Tibial nerve (tissue), 4 donors: ENCODE measurements around the gene DDX39A. TPM values are rescaled to one million over a fixed set of nuclear protein-coding genes. Genes with fewer than 3 reads are reported as not detected.
"Not testable (repeated sequence)": the region's sequence is repeated elsewhere in the genome, so short reads cannot be mapped to it uniquely, and the experiment has no call there.

Experiments
- DNase-seq, 2 donors: peaks; one replicate each; pipeline ENCODE4 v3.0.0-alpha.2; 2019; ENCODE audit warnings: low spot score in 2 of 2
- H3K27ac ChIP-seq, 4 donors: fragments of 200-600 bp; sonication (generic) in 3 of 4; one replicate each; pipeline ENCODE4 v1.5.1; 2017 to 2019; ENCODE audit warnings: mild to moderate bottlenecking in 1 of 4
- H3K27me3 ChIP-seq, 2 donors: fragments of 200-600 bp; sonication (generic) in 1 of 2; one replicate each; pipeline versions ENCODE4 v1.5.1 to v1.6.0; 2017 to 2019
- H3K36me3 ChIP-seq, 3 donors: fragments of 200-600 bp; sonication (generic); one replicate each; pipeline ENCODE4 v1.5.1; 2018 to 2019
- H3K4me1 ChIP-seq, 4 donors: fragments of 200-600 bp; sonication (generic) in 3 of 4; one replicate each; pipeline ENCODE4 v1.5.1; 2017 to 2019
- H3K4me3 ChIP-seq, 4 donors: fragments of 200-600 bp; sonication (generic) in 3 of 4; one replicate each; pipeline ENCODE4 v1.5.1; 2017 to 2019; ENCODE audit warnings: mild to moderate bottlenecking in 1 of 4, moderate library complexity in 1 of 4
- H3K9me3 ChIP-seq, 4 donors: fragments of 200-600 bp; sonication (generic) in 3 of 4; one replicate each; pipeline ENCODE4 v1.5.1; 2017 to 2019
- EP300 ChIP-seq, 2 donors: sonication (generic); formaldehyde crosslinking; IDR thresholded peaks; one replicate each; pipeline ENCODE4 v1.6.1; 2017; ENCODE audit warnings: antibody characterized with exemption in 2 of 2, mild to moderate bottlenecking in 1 of 2
- POLR2A ChIP-seq, 2 donors: fragments of 450-650 bp; IDR thresholded peaks; one replicate each; pipeline ENCODE4 v1.6.1; 2017; ENCODE audit warnings: antibody characterized with exemption in 2 of 2, mild to moderate bottlenecking in 2 of 2, moderate library complexity in 2 of 2
- WGBS, 2 donors: methylation state at CpG; one replicate each; pipeline ENCODE4 v1.1.5; 2018; 5-methylcytosine and 5-hydroxymethylcytosine counted together
- total RNA-seq, 4 donors: library from RNA; depleted of rRNA; stranded (reverse); fragments of >200 nt; gene quantifications; one replicate each; pipeline ENCODE4 v1.1.0, GENCODE V29; 2016
- TF ChIP-seq, protein P1 (sequence below), 5 experiments: fragments of 200-600 bp in 3 of 5; fragments of 450-650 bp in 2 of 5; sonication (generic) in 3 of 5; IDR thresholded peaks; one replicate each; pipeline ENCODE4 v1.5.1; 2016 to 2019; ENCODE audit warnings: antibody characterized with exemption in 5 of 5, mild to moderate bottlenecking in 3 of 5, moderate library complexity in 2 of 5

Gene DDX39A
- 100 to 1,000 TPM in 2 of 4 donors, 10 to 100 TPM in 2; 60.7 to 136 (median 92.6) TPM for total RNA-seq

DNA sequence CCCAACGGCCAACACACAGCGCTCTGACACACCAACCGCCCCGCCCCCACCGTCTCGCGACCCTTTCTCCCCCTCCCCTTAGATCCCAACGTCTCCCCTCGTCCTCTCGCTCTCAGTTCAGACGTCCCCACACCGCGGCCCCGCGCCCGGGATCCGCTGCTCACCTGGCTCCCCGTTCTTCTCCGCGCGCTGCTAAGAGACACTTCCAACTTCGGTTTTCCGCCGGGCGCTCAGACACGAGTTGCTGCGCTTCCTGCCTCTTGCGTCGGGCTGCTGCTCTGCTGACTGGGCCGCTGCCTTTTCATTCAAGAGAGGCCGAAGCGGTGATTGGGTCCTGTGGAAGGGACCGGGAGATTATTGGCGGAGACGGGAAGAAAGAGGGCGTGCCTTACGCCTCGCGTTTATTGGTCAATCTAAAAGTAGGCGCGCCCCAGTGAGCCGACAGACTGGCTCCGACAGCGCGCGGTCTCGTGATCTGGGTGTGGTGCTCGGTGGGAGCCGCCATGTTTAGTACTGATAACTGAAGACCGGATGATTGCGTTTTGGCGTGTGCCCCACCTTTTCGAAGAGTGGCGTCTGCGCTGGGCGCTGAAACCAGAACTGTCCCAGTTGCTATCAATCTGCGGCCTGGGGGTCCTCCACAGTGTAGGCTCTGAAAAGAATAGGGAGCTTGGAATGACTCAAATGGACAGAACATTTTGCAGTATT is at the start of gene DDX39A:
Gene DDX39A (minus strand): TSS at position 236 of the 708 bp plus-strand sequence. CDS start 6,121 bp downstream, outside the sequence.
- H3K4me3 ChIP-seq = peak within 1 kb of the TSS; percentile 60 to 94 (median 84)
- peaks cover 0 to 45% (median 21%) of the 10 kb centered on the region in 4 donors for H3K4me1 ChIP-seq
- no peaks in the 10 kb centered on the region for H3K27me3 ChIP-seq
- WGBS, 2 donors = 1 to 2% methylated on average over 50 to 55 of the region's 57 CpGs
- H3K9me3 ChIP-seq = no peaks in the 10 kb centered on the region
- peak; percentile 98 to 99 for DNase-seq
- H3K36me3 ChIP-seq = peaks cover 0 to 4% (median 0%) of the 10 kb centered on the region in 3 donors
- H3K27ac ChIP-seq = peak within 1 kb of the TSS; percentile 91 to 97 (median 94)
- TF ChIP-seq, protein P1, sequence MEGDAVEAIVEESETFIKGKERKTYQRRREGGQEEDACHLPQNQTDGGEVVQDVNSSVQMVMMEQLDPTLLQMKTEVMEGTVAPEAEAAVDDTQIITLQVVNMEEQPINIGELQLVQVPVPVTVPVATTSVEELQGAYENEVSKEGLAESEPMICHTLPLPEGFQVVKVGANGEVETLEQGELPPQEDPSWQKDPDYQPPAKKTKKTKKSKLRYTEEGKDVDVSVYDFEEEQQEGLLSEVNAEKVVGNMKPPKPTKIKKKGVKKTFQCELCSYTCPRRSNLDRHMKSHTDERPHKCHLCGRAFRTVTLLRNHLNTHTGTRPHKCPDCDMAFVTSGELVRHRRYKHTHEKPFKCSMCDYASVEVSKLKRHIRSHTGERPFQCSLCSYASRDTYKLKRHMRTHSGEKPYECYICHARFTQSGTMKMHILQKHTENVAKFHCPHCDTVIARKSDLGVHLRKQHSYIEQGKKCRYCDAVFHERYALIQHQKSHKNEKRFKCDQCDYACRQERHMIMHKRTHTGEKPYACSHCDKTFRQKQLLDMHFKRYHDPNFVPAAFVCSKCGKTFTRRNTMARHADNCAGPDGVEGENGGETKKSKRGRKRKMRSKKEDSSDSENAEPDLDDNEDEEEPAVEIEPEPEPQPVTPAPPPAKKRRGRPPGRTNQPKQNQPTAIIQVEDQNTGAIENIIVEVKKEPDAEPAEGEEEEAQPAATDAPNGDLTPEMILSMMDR (IDR thresholded peaks at IDR 0.05) = peak in 1 of 5 experiments; percentile 66
- TF ChIP-seq POLR2A (IDR thresholded peaks at IDR 0.05) (peak; percentile 73 to 87), EP300 (IDR thresholded peaks at IDR 0.05) (peak; percentile 11 to 97)

DNA sequence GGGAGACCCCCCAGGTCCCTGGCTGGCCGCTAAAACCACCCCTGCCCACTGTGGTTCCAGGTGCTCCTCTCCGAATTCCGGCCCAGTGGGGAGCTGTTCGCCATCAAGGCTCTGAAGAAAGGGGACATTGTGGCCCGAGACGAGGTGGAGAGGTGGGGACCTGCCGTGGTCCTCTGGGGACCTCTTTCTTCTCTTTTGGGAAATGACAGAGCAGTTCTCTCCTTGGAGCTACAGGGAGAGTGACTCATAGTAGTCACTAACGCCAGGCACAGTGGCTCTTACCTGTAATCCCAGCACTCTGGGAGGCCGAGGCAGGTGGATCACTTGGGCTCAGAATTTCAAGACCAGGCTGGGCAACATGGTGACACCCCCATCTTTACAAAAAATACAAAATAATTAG is 48.7 kb upstream of the DDX39A start:
- TF ChIP-seq, protein P1 (IDR thresholded peaks at IDR 0.05) = no peak
- TF ChIP-seq POLR2A (IDR thresholded peaks at IDR 0.05) (no peak), EP300 (IDR thresholded peaks at IDR 0.05) (no peak)
- H3K27ac ChIP-seq = no peak overlapping the region
- peaks cover 0 to 6% of the 10 kb centered on the region in 2 donors for H3K27me3 ChIP-seq
- 64 to 74% methylated on average over 6 to 9 of the region's 9 CpGs for WGBS, 2 donors
- no peak overlapping the region for H3K4me3 ChIP-seq
- no peaks in the 10 kb centered on the region for H3K9me3 ChIP-seq
- DNase-seq = no peak
- H3K4me1 ChIP-seq = peaks cover 0 to 14% (median 8%) of the 10 kb centered on the region in 4 donors
- peaks cover 5 to 89% (median 24%) of the 10 kb centered on the region in 3 donors for H3K36me3 ChIP-seq

- Histone ChIP-seq H3K4me1 (peaks cover 0 to 10% (median 5%) of the 10 kb centered on the region in 4 donors), H3K27me3 (peaks cover 0 to 2% of the 10 kb centered on the region in 2 donors), H3K4me3 (no peak overlapping the region), H3K27ac (no peak overlapping the region), H3K9me3 (no peaks in the 10 kb centered on the region), H3K36me3 (peaks cover 5 to 93% (median 24%) of the 10 kb centered on the region in 3 donors)
- 82 to 83% methylated on average over 12 of the region's 12 CpGs for WGBS, 2 donors
- DNase-seq = no peak
- TF ChIP-seq POLR2A (IDR thresholded peaks at IDR 0.05) (no peak), EP300 (IDR thresholded peaks at IDR 0.05) (no peak)
- TF ChIP-seq, protein P1 (IDR thresholded peaks at IDR 0.05) = no peak
Observed at GRCh38 chr19:14467391-14467790, 48.2 kb upstream of the DDX39A start.

- Histone ChIP-seq H3K27ac (no peak overlapping the region), H3K4me3 (no peak overlapping the region), H3K9me3 (no peaks in the 10 kb centered on the region), H3K36me3 (peaks cover 0 to 98% (median 24%) of the 10 kb centered on the region in 3 donors), H3K27me3 (no peaks in the 10 kb centered on the region), H3K4me1 (no peaks in the 10 kb centered on the region)
- 94 to 95% methylated on average over 16 to 17 of the region's 21 CpGs for WGBS, 2 donors
- DNase-seq = no peak
- TF ChIP-seq POLR2A (IDR thresholded peaks at IDR 0.05) (no peak), EP300 (IDR thresholded peaks at IDR 0.05) (no peak)
- TF ChIP-seq, protein P1 (IDR thresholded peaks at IDR 0.05) = no peak
Observed at GRCh38 chr19:14463747-14464146, 44.6 kb upstream of the DDX39A start.

GRCh38 chr19:14462401-14462800 is 43.3 kb upstream of the DDX39A start:
- peaks cover 0 to 95% (median 20%) of the 10 kb centered on the region in 3 donors for H3K36me3 ChIP-seq

More at GRCh38 chr19:14462401-14462800, 43.3 kb upstream of the DDX39A start:
- DNase-seq, H3K27me3 ChIP-seq, H3K4me1 ChIP-seq, H3K4me3 ChIP-seq, H3K9me3 ChIP-seq, H3K27ac ChIP-seq: not testable (repeated sequence)
- WGBS, 2 donors = 90 to 92% methylated on average over 7 of the region's 7 CpGs
